ENCODE results near the gene AP3D1.

- TF ChIP-seq CTCF (IDR thresholded peaks at IDR 0.05) (no peak), POLR2A (IDR thresholded peaks at IDR 0.05) (no peak)
Measured at GRCh38 chr19:2199861-2200623, 48.7 kb upstream of the AP3D1 start.

Data from ovary (tissue), 3 donors.